HEK293 (cell line): ENCODE results near the gene ITPKB.
A peak's percentile ranks its signal among the peaks of the same experiment; 100 is the strongest.

ENCODE experiments used
- CTCF ChIA-PET: fragments of 350-600 bp; formaldehyde crosslinking; extraction: SDS; loops from one replicate; lab custom pipeline; 2021; ENCODE audit warnings: antibody characterized with exemption; lab: Yijun Ruan, JAX
- POLR2A ChIA-PET: fragments of 300-600 bp; formaldehyde crosslinking; extraction: SDS; loops from one replicate; lab custom pipeline; 2020; ENCODE audit warnings: antibody characterized with exemption, inconsistent platforms; lab: Yijun Ruan, JAX
- H3K27ac ChIP-seq: fragments of 200-500 bp; sonication (Bioruptor generic); 2 replicates; pipeline ENCODE4 v1.5.1; 2014; ENCODE audit warnings: low read depth, low read length, control low read depth, inconsistent platforms; ENCODE audit errors: extremely low read depth
- H3K36me3 ChIP-seq, 2 experiments: fragments of 200-500 bp in 1 of 2; sonication (Bioruptor generic) in 1 of 2; 1 replicate in 1 of 2; 2 replicates in 1 of 2; pipeline ENCODE4 v1.5.1; 2014 to 2017; ENCODE audit warnings: inconsistent platforms in 2 of 2, low read length in 2 of 2; ENCODE audit not compliant: control insufficient read depth in 2 of 2, insufficient read depth in 1 of 2
- H3K4me1 ChIP-seq: fragments of 200-500 bp; sonication (Bioruptor generic); 2 replicates; pipeline ENCODE4 v1.5.1; 2014; ENCODE audit warnings: mild to moderate bottlenecking, low read length, inconsistent platforms; ENCODE audit not compliant: control insufficient read depth, insufficient read depth
- H3K4me3 ChIP-seq: 2 replicates; pipeline ENCODE4 v1.5.1; 2011; ENCODE audit warnings: low read depth, mild to moderate bottlenecking, control low read depth, low read length, moderate library complexity
- H3K9me3 ChIP-seq: fragments of 200-500 bp; sonication (Bioruptor generic); 2 replicates; pipeline ENCODE4 v1.5.1; 2014; ENCODE audit warnings: low read depth, low read length, inconsistent platforms; ENCODE audit not compliant: control insufficient read depth, insufficient read depth
- AEBP2 ChIP-seq: fragments of 450-650 bp; formaldehyde crosslinking; IDR thresholded peaks from 2 replicates; pipeline ENCODE4 v1.5.1; 2016; ENCODE audit warnings: missing biosample characterization, missing genetic modification characterization, borderline replicate concordance
- KLF1 ChIP-seq: fragments of 450-650 bp; formaldehyde crosslinking; IDR thresholded peaks from 2 replicates; pipeline ENCODE4 v1.5.1; 2016; ENCODE audit warnings: missing biosample characterization, missing genetic modification characterization
- KLF9 ChIP-seq: fragments of 450-650 bp; formaldehyde crosslinking; IDR thresholded peaks from 2 replicates; pipeline ENCODE4 v1.5.1; 2016; ENCODE audit warnings: missing biosample characterization, missing genetic modification characterization, low read depth
- MEIS1 ChIP-seq: sonication (generic); formaldehyde crosslinking; IDR thresholded peaks from 2 replicates; pipeline ENCODE4 v1.8.1; 2022; ENCODE audit warnings: missing genetic modification reagents, mild to moderate bottlenecking, borderline replicate concordance
- PRDM10 ChIP-seq: fragments of 450-650 bp; formaldehyde crosslinking; IDR thresholded peaks from 2 replicates; pipeline ENCODE4 v1.5.1; 2016; ENCODE audit warnings: missing biosample characterization, missing genetic modification characterization
- PRDM4 ChIP-seq: fragments of 450-650 bp; formaldehyde crosslinking; IDR thresholded peaks from 2 replicates; pipeline ENCODE4 v1.5.1; 2017; ENCODE audit warnings: missing biosample characterization, missing genetic modification characterization
- SALL2 ChIP-seq: fragments of 450-650 bp; formaldehyde crosslinking; IDR thresholded peaks from 2 replicates; pipeline ENCODE4 v1.5.0; 2017; ENCODE audit warnings: missing biosample characterization, mild to moderate bottlenecking, missing genetic modification characterization, borderline replicate concordance
- ZNF132 ChIP-seq: fragments of 450-650 bp; formaldehyde crosslinking; IDR thresholded peaks from 2 replicates; pipeline ENCODE4 v1.5.1; 2017; ENCODE audit warnings: missing biosample characterization, missing genetic modification characterization, borderline replicate concordance
- ZNF138 ChIP-seq: fragments of 450-650 bp; formaldehyde crosslinking; IDR thresholded peaks from 2 replicates; pipeline ENCODE4 v1.5.1; 2016; ENCODE audit warnings: missing biosample characterization, missing genetic modification characterization, borderline replicate concordance
- ZNF140 ChIP-seq: fragments of 450-650 bp; formaldehyde crosslinking; IDR thresholded peaks from 2 replicates; pipeline ENCODE4 v1.5.1; 2016; ENCODE audit warnings: missing biosample characterization, missing genetic modification characterization
- ZNF148 ChIP-seq: fragments of 450-650 bp; formaldehyde crosslinking; IDR thresholded peaks from 2 replicates; pipeline ENCODE4 v1.5.0; 2017; ENCODE audit warnings: missing biosample characterization, missing genetic modification characterization, borderline replicate concordance
- ZNF19 ChIP-seq: fragments of 450-650 bp; formaldehyde crosslinking; IDR thresholded peaks from 2 replicates; pipeline ENCODE4; 2016; ENCODE audit warnings: missing biosample characterization, missing genetic modification characterization, low read depth
- ZNF248 ChIP-seq: fragments of 450-650 bp; formaldehyde crosslinking; IDR thresholded peaks from 2 replicates; pipeline ENCODE4 v1.5.1; 2017; ENCODE audit warnings: missing biosample characterization, missing genetic modification characterization
- ZNF274 ChIP-seq, 2 experiments: fragments of 200-500 bp in 1 of 2; fragments of 450-650 bp in 1 of 2; sonication (Bioruptor generic) in 1 of 2; formaldehyde crosslinking in 1 of 2; IDR thresholded peaks; 2 replicates each; pipeline versions ENCODE4 v1.5.1 to v1.6.1; 2014 to 2016; ENCODE audit warnings: borderline replicate concordance in 1 of 2, inconsistent platforms in 1 of 2, low read length in 1 of 2, missing biosample characterization in 1 of 2, missing genetic modification characterization in 1 of 2
- ZNF280C ChIP-seq: fragments of 450-650 bp; formaldehyde crosslinking; IDR thresholded peaks from 2 replicates; pipeline ENCODE4 v1.5.1; 2016; ENCODE audit warnings: missing biosample characterization, missing genetic modification characterization
- ZNF311 ChIP-seq: fragments of 450-650 bp; formaldehyde crosslinking; IDR thresholded peaks from 2 replicates; pipeline ENCODE4 v1.5.1; 2017; ENCODE audit warnings: missing biosample characterization, missing genetic modification characterization, borderline replicate concordance
- ZNF350 ChIP-seq: fragments of 450-650 bp; formaldehyde crosslinking; IDR thresholded peaks from 2 replicates; pipeline ENCODE4 v1.5.0; 2017; ENCODE audit warnings: missing biosample characterization, mild to moderate bottlenecking, missing genetic modification characterization
- ZNF514 ChIP-seq: fragments of 450-650 bp; formaldehyde crosslinking; IDR thresholded peaks from 2 replicates; pipeline ENCODE4 v1.5.1; 2016; ENCODE audit warnings: missing biosample characterization, missing genetic modification characterization
- ZNF529 ChIP-seq: fragments of 450-650 bp; formaldehyde crosslinking; IDR thresholded peaks from 2 replicates; pipeline ENCODE4 v1.5.1; 2017; ENCODE audit warnings: missing genetic modification characterization, missing biosample characterization; ENCODE audit not compliant: insufficient replicate concordance
- ZNF555 ChIP-seq: fragments of 450-650 bp; formaldehyde crosslinking; conservative IDR thresholded peaks from 2 replicates; pipeline ENCODE4 v1.5.1; 2017; ENCODE audit warnings: missing biosample characterization, mild to moderate bottlenecking, missing genetic modification characterization, inconsistent platforms
- ZNF561 ChIP-seq: fragments of 450-650 bp; IDR thresholded peaks from 2 replicates; pipeline ENCODE4 v1.5.1; 2018; ENCODE audit warnings: missing biosample characterization, missing genetic modification characterization, borderline replicate concordance

The ITPKB gene

GRCh38 chr1:226622012-226622411, 117.1 kb downstream of the ITPKB start:
- ChIA-PET POLR2A (no interaction called here), CTCF (interaction anchor here (0.7 kb wide), 2 partner anchors 9 to 52 kb away, joined by 3 to 5 read pairs; no protein-coding TSS in a partner anchor)
- Histone ChIP-seq H3K9me3 (no peaks in the 10 kb centered on the region), H3K27ac (no peak overlapping the region), H3K4me1 (no peaks in the 10 kb centered on the region), H3K4me3 (no peak overlapping the region), H3K36me3 (no peaks in the 10 kb centered on the region)
- no peak for TF ChIP-seq MEIS1
- TF ChIP-seq ZNF248 (tag by site-specific recombination) = peak; percentile 100

- H3K27ac ChIP-seq = no peak overlapping the region
- H3K4me3 ChIP-seq = no peak overlapping the region
- H3K9me3 ChIP-seq = no peaks in the 10 kb centered on the region
- ChIA-PET CTCF (interaction anchor here (0.8 to 5.0 kb wide), 4 partner anchors 7 to 71 kb away, joined by 3 to 26 read pairs (median 4); partner anchors contain the start of gene STUM), POLR2A (no interaction called here)
- no peaks in the 10 kb centered on the region for H3K36me3 ChIP-seq
- no peaks in the 10 kb centered on the region for H3K4me1 ChIP-seq
- TF ChIP-seq KLF1 (tag by site-specific recombination) = no peak
- TF ChIP-seq ZNF350 (tag by site-specific recombination) = no peak
- no peak for TF ChIP-seq ZNF274 (IDR thresholded peaks at IDR 0.05; ENCODE audit: low read length)
- no peak for TF ChIP-seq ZNF274 (tag by site-specific recombination; IDR thresholded peaks at IDR 0.05; ENCODE audit: borderline replicate concordance)
- no peak for TF ChIP-seq SALL2
- no peak for TF ChIP-seq ZNF311 (tag by site-specific recombination)
- TF ChIP-seq ZNF140 (tag by site-specific recombination) = no peak
- TF ChIP-seq ZNF555 (tag by site-specific recombination) = no peak
- no peak for TF ChIP-seq KLF9 (tag by site-specific recombination)
- no peak for TF ChIP-seq ZNF529
- no peak for TF ChIP-seq AEBP2 (tag by site-specific recombination)
- no peak for TF ChIP-seq ZNF148 (tag by site-specific recombination)
- no peak for TF ChIP-seq ZNF19 (tag by site-specific recombination)
- no peak for TF ChIP-seq PRDM10
- no peak for TF ChIP-seq ZNF132
- TF ChIP-seq ZNF561 (tag by site-specific recombination) = no peak
- no peak for TF ChIP-seq ZNF138 (tag by site-specific recombination)
- TF ChIP-seq PRDM4 (tag by site-specific recombination) = no peak
- no peak for TF ChIP-seq ZNF280C
- no peak for TF ChIP-seq ZNF514 (tag by site-specific recombination)
Observed at GRCh38 chr1:226619031-226619430, 120.1 kb downstream of the ITPKB start.
